MCF 10A (cell line): ENCODE measurements around the gene SLC30A2. TPM values are rescaled to one million over a fixed set of nuclear protein-coding genes. Genes with fewer than 3 reads are reported as not detected.

Source experiments
- BruUV-seq: library from RNA; stranded (reverse); fragments of 400-500 nt; replicated peaks from 2 replicates; lab custom pipeline; 2021; lab: Mats Ljungman, UMichigan
- CTCF ChIA-PET: fragments of 300-600 bp; sonication (Branson Sonifier 250); formaldehyde crosslinking; extraction: SDS; loops from one replicate; lab custom pipeline; 2021; ENCODE audit warnings: antibody characterized with exemption, inconsistent platforms; lab: Yijun Ruan, JAX
- POLR2A ChIA-PET: fragments of 300-600, 350-650 bp; sonication (Branson Sonifier 250); formaldehyde crosslinking; extraction: SDS; loops from one replicate; lab custom pipeline; 2020; ENCODE audit warnings: antibody characterized with exemption, inconsistent platforms; lab: Yijun Ruan, JAX
- DNase-seq: peaks from one replicate; pipeline ENCODE4 v3.0.0-alpha.2; 2018; ENCODE audit not compliant: unreplicated experiment
- H3K27ac Mint-ChIP-seq: one replicate; pipeline ENCODE4 v1.8.0; 2022; ENCODE audit warnings: mild to moderate bottlenecking, low read depth, mixed read lengths; ENCODE audit not compliant: unreplicated experiment
- H3K27me3 Mint-ChIP-seq: one replicate; pipeline ENCODE4 v1.8.0; 2022; ENCODE audit warnings: mixed read lengths; ENCODE audit not compliant: insufficient read depth, unreplicated experiment
- H3K36me3 Mint-ChIP-seq: one replicate; pipeline ENCODE4 v1.8.0; 2022; ENCODE audit warnings: mild to moderate bottlenecking, moderate library complexity, mixed read lengths; ENCODE audit not compliant: insufficient read depth, unreplicated experiment
- H3K4me1 Mint-ChIP-seq: one replicate; pipeline ENCODE4 v1.8.0; 2022; ENCODE audit warnings: mixed read lengths; ENCODE audit not compliant: insufficient read depth, unreplicated experiment
- H3K4me3 Mint-ChIP-seq: one replicate; pipeline ENCODE4 v1.8.0; 2022; ENCODE audit warnings: mild to moderate bottlenecking, moderate library complexity, mixed read lengths; ENCODE audit not compliant: unreplicated experiment
- H3K9me3 Mint-ChIP-seq: one replicate; pipeline ENCODE4 v1.8.0; 2022; ENCODE audit warnings: mixed read lengths; ENCODE audit not compliant: unreplicated experiment
- intact Hi-C: fragments of 100-400 bp; cut with micrococcal nuclease; formaldehyde crosslinking; loops from 2 replicates; pipeline ENCODE4 v1.14.1; 2022
- total RNA-seq: library from RNA; stranded (reverse); gene quantifications from 2 replicates; pipeline ENCODE4 v1.2.3, GENCODE V29; 2022
- TF ChIP-seq, protein P1 (sequence below): fragments of 200-600 bp; IDR thresholded peaks from one replicate; pipeline ENCODE4 v1.8.0; 2022; ENCODE audit warnings: antibody characterized with exemption, mild to moderate bottlenecking; ENCODE audit not compliant: unreplicated experiment

Gene SLC30A2
- total RNA-seq, 1 experiment from 2014 or later: not detected

DNA sequence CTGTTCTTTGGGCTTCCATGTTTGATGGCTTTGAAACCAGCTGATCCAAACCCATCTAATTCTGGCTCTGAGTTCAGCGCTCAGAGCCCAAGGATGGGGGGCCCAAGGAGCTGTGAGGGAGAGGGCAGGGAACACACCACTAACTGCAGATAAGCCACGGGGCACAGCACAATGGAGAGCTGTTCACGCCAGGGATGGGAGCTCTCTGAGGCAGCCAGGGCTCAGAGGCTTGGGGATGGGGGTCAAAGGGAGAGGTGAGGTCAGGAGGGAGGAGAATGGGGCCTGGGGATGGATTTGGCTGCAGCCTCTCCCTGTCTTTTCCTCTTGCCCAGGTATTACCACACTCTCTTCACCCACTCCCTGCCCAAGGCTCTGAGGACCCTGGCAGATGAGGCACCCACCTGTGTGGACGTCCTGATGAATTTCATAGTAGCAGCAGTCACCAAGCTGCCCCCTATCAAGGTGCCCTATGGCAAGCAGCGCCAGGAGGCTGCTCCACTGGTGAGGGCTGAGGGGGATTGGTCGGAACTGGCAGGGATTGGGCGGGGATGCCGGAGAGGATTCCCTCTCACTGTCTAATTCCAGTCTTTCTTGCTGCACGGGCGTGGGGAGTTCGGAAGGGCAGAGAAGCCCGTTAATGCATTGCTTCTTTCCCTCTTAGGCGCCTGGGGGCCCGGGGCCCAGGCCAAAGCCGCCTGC is 11.3 kb downstream of the SLC30A2 start:
- no TSS peak for BruUV-seq
- CTCF ChIA-PET: interaction anchor here (0.6 to 6.5 kb wide), 15 partner anchors 9 to 323 kb away, joined by 3 to 55 read pairs (median 3); no protein-coding TSS in a partner anchor
- Mint-ChIP-seq H3K36me3 (no peaks in the 10 kb centered on the region), H3K27me3 (no peaks in the 10 kb centered on the region), H3K9me3 (no peaks in the 10 kb centered on the region), H3K27ac (no peak overlapping the region), H3K4me1 (peaks cover 11% of the 10 kb centered on the region), H3K4me3 (peak overlapping the region; percentile 94)
- DNase-seq: no peak
- POLR2A ChIA-PET: interaction anchor here (0.6 to 1.8 kb wide), 8 partner anchors 15 to 243 kb away, joined by 3 to 8 read pairs (median 5); partner anchors contain the start of genes PAFAH2 and ZNF593
- intact Hi-C loops: loop anchor here (5.0 kb wide), 2 partner anchors 283 to 358 kb away; partner anchors contain the start of gene CD52
- TF ChIP-seq, protein P1, sequence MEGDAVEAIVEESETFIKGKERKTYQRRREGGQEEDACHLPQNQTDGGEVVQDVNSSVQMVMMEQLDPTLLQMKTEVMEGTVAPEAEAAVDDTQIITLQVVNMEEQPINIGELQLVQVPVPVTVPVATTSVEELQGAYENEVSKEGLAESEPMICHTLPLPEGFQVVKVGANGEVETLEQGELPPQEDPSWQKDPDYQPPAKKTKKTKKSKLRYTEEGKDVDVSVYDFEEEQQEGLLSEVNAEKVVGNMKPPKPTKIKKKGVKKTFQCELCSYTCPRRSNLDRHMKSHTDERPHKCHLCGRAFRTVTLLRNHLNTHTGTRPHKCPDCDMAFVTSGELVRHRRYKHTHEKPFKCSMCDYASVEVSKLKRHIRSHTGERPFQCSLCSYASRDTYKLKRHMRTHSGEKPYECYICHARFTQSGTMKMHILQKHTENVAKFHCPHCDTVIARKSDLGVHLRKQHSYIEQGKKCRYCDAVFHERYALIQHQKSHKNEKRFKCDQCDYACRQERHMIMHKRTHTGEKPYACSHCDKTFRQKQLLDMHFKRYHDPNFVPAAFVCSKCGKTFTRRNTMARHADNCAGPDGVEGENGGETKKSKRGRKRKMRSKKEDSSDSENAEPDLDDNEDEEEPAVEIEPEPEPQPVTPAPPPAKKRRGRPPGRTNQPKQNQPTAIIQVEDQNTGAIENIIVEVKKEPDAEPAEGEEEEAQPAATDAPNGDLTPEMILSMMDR: no peak

- BruUV-seq: no TSS peak
- Mint-ChIP-seq H3K4me3 (no peak overlapping the region), H3K27me3 (no peaks in the 10 kb centered on the region), H3K27ac (no peak overlapping the region), H3K4me1 (peaks cover 11% of the 10 kb centered on the region), H3K9me3 (no peaks in the 10 kb centered on the region), H3K36me3 (no peaks in the 10 kb centered on the region)
- POLR2A ChIA-PET: no interaction called here
- intact Hi-C loops: no loop called here
- DNase-seq: no peak
- CTCF ChIA-PET: interaction anchor here (0.7 to 1.3 kb wide), 3 partner anchors 8 to 201 kb away, joined by 3 read pairs; partner anchors contain the start of gene CEP85
- TF ChIP-seq, protein P1: no peak
These were observed 13.1 kb downstream of the SLC30A2 start for GRCh38 chr1:26032656-26033357.

GRCh38 chr1:26031611-26032220 is 14.2 kb downstream of the SLC30A2 start:
- H3K4me1 Mint-ChIP-seq: peaks cover 10% of the 10 kb centered on the region
- DNase-seq: no peak
- intact Hi-C loops: no loop called here
- TF ChIP-seq, protein P1: no peak
- ChIA-PET CTCF (interaction anchor here (0.6 to 1.3 kb wide), 2 partner anchors 71 to 221 kb away, joined by 3 read pairs; no protein-coding TSS in a partner anchor), POLR2A (no interaction called here)
- H3K36me3 Mint-ChIP-seq: no peaks in the 10 kb centered on the region
- no peak overlapping the region for H3K27ac Mint-ChIP-seq
- no peaks in the 10 kb centered on the region for H3K27me3 Mint-ChIP-seq
- no TSS peak for BruUV-seq
- no peak overlapping the region for H3K4me3 Mint-ChIP-seq
- H3K9me3 Mint-ChIP-seq: no peaks in the 10 kb centered on the region

GRCh38 chr1:26031196-26031595 is 14.7 kb downstream of the SLC30A2 start:
- Mint-ChIP-seq H3K4me3 (no peak overlapping the region), H3K4me1 (peaks cover 5% of the 10 kb centered on the region), H3K27me3 (no peaks in the 10 kb centered on the region), H3K36me3 (no peaks in the 10 kb centered on the region), H3K9me3 (no peaks in the 10 kb centered on the region), H3K27ac (no peak overlapping the region)
- no peak for DNase-seq
- ChIA-PET POLR2A (no interaction called here), CTCF (no interaction called here)
- TF ChIP-seq, protein P1: no peak
- BruUV-seq: no TSS peak
- intact Hi-C loops: no loop called here
